GM12878 (cell line): ENCODE data around the gene TOMM5. TPM values are rescaled to one million over a fixed set of nuclear protein-coding genes. Genes with fewer than 3 reads are reported as not detected.

Source experiments
- ATAC-seq: fragments of 200-7000 bp; cut with Tn5 transposase; 3 replicates; pipeline ENCODE4 v1.9.1; 2020; ENCODE audit warnings: mild to moderate bottlenecking, moderate library complexity
- BruUV-seq: library from RNA; stranded (reverse); fragments of 400-500 nt; replicated peaks from 2 replicates; lab custom pipeline; 2021; lab: Mats Ljungman, UMichigan
- CTCF ChIA-PET: fragments of 300-600 bp; sonication (Branson Sonifier 250); formaldehyde crosslinking; extraction: SDS; loops from one replicate; lab custom pipeline; 2021; ENCODE audit warnings: inconsistent platforms; lab: Yijun Ruan, JAX
- POLR2A ChIA-PET: fragments of 350-600 bp; formaldehyde crosslinking; extraction: SDS; loops from one replicate; lab custom pipeline; 2021; ENCODE audit warnings: inconsistent platforms; lab: Charles Lee
- RAD21 ChIA-PET: fragments of 300-600 bp; sonication (Branson Sonifier 250); formaldehyde crosslinking; loops from one replicate; lab custom pipeline; 2023; ENCODE audit warnings: antibody characterized with exemption; ENCODE audit not compliant: unreplicated experiment; lab: Charles Lee
- SMC1A ChIA-PET: fragments of 300-600 bp; sonication (Branson Sonifier 250); formaldehyde crosslinking; loops from one replicate; lab custom pipeline; 2023; ENCODE audit not compliant: unreplicated experiment, uncharacterized antibody; lab: Charles Lee
- DNase-seq: peaks from one replicate; pipeline ENCODE4 v3.0.0-alpha.2; 2011; ENCODE audit warnings: low read depth, low spot score
- FAIRE-seq: peaks from 3 replicates; lab custom pipeline; 2011; peaks lifted over from hg19 to GRCh38; lab: Jason Lieb, UNC
- H2AFZ ChIP-seq: 2 replicates; pipeline ENCODE4 v1.6.0; 2011; ENCODE audit warnings: low read depth, low read length, control low read depth; ENCODE audit not compliant: control insufficient read depth
- H3K27ac ChIP-seq: 2 replicates; pipeline ENCODE4 v1.5.1; 2011; ENCODE audit warnings: control low read depth; ENCODE audit not compliant: control insufficient read depth, insufficient read depth
- H3K27me3 ChIP-seq, 2 experiments: replicated peaks in 1 of 2; 2 replicates each; pipeline versions ENCODE4 v1.6.0 to v1.6.1; 2011; ENCODE audit warnings: low read length in 1 of 2; ENCODE audit not compliant: control insufficient read depth in 2 of 2, insufficient read depth in 2 of 2
- H3K36me3 ChIP-seq, 2 experiments: 2 replicates each; pipeline ENCODE4 v1.5.1; 2011; ENCODE audit warnings: low read length in 1 of 2; ENCODE audit not compliant: control insufficient read depth in 2 of 2, insufficient read depth in 2 of 2
- H3K4me1 ChIP-seq: 2 replicates; pipeline ENCODE4 v1.6.1; 2011; ENCODE audit warnings: mild to moderate bottlenecking, low read length, moderate library complexity, mixed read lengths; ENCODE audit not compliant: control insufficient read depth, insufficient read depth
- H3K4me2 ChIP-seq: 2 replicates; pipeline ENCODE4 v1.6.0; 2011; ENCODE audit warnings: control low read depth; ENCODE audit not compliant: control insufficient read depth, insufficient read depth
- H3K4me3 ChIP-seq: fragments of 200-600 bp; sonication (generic); 2 replicates; pipeline ENCODE4 v1.5.1; 2016
- H3K79me2 ChIP-seq: 2 replicates; pipeline ENCODE4 v1.6.0; 2011; ENCODE audit warnings: low read length; ENCODE audit not compliant: control insufficient read depth, insufficient read depth
- H3K9ac ChIP-seq: 2 replicates; pipeline ENCODE4 v1.8.0; 2011; ENCODE audit warnings: low read length, control low read depth, mixed read lengths; ENCODE audit not compliant: control insufficient read depth, insufficient read depth
- H3K9me3 ChIP-seq: replicated peaks from 3 replicates; pipeline ENCODE4 v1.5.1; 2011; ENCODE audit warnings: mild to moderate bottlenecking, low read length; ENCODE audit not compliant: control insufficient read depth, insufficient read depth
- H4K20me1 ChIP-seq: 2 replicates; pipeline ENCODE4 v1.6.0; 2011; ENCODE audit not compliant: control insufficient read depth, insufficient read depth
- CBFB ChIP-seq: IDR thresholded peaks from 2 replicates; pipeline ENCODE4 v1.6.1; 2016; ENCODE audit warnings: antibody characterized with exemption, low read depth
- CBX5 ChIP-seq: sonication (generic); IDR thresholded peaks from 2 replicates; pipeline ENCODE4 v1.6.1; 2016; ENCODE audit warnings: low read depth, moderate library complexity, mild to moderate bottlenecking, inconsistent platforms
- DPF2 ChIP-seq: fragments of 450-650 bp; IDR thresholded peaks from 2 replicates; pipeline ENCODE4 v1.6.1; 2017; ENCODE audit warnings: mild to moderate bottlenecking
- EED ChIP-seq: sonication (generic); IDR thresholded peaks from 2 replicates; pipeline ENCODE4 v1.6.1; 2016; ENCODE audit warnings: antibody characterized with exemption, low read depth
- FOXM1 ChIP-seq: IDR thresholded peaks from 2 replicates; pipeline ENCODE4 v1.6.1; 2012; ENCODE audit warnings: low read depth, mild to moderate bottlenecking, inconsistent platforms, low read length, moderate library complexity
- GATAD2B ChIP-seq: fragments of 450-650 bp; conservative IDR thresholded peaks from 2 replicates; pipeline ENCODE4 v1.6.1; 2017; ENCODE audit warnings: low read depth, mild to moderate bottlenecking, moderate library complexity
- HCFC1 ChIP-seq: fragments of 150-350 bp; IDR thresholded peaks from 2 replicates; pipeline ENCODE4 v1.6.1; 2014; ENCODE audit warnings: low read length
- HDAC6 ChIP-seq: fragments of 200-600 bp; sonication (generic); IDR thresholded peaks from one replicate; pipeline ENCODE4 v1.8.0; 2017; ENCODE audit warnings: antibody characterized with exemption; ENCODE audit not compliant: unreplicated experiment
- JUND ChIP-seq: IDR thresholded peaks from 2 replicates; pipeline ENCODE4 v1.6.1; 2012; ENCODE audit warnings: low read depth, mild to moderate bottlenecking, low read length, improper control_type of control experiment, moderate library complexity
- NFIC ChIP-seq: IDR thresholded peaks from 2 replicates; pipeline ENCODE4 v1.6.1; 2012; ENCODE audit warnings: low read depth, mild to moderate bottlenecking, inconsistent platforms, low read length, moderate library complexity
- NFXL1 ChIP-seq: fragments of 450-650 bp; IDR thresholded peaks from 2 replicates; pipeline ENCODE4 v1.6.1; 2017; ENCODE audit warnings: antibody characterized with exemption, mild to moderate bottlenecking, borderline replicate concordance
- RCOR1 ChIP-seq: conservative IDR thresholded peaks from 2 replicates; pipeline ENCODE4 v1.6.1; 2012; ENCODE audit warnings: low read depth, low read length, improper control_type of control experiment
- RUNX3 ChIP-seq: IDR thresholded peaks from 2 replicates; pipeline ENCODE4 v1.6.1; 2012; ENCODE audit warnings: low read length, inconsistent platforms
- SP1 ChIP-seq: IDR thresholded peaks from one replicate; pipeline ENCODE4 v1.6.1; 2011; ENCODE audit warnings: low read depth, low read length
- SREBF1 ChIP-seq: IDR thresholded peaks from 2 replicates; pipeline ENCODE4 v1.6.1; 2012; ENCODE audit warnings: mild to moderate bottlenecking, low read length
- STAT1 ChIP-seq: fragments of 450-650 bp; conservative IDR thresholded peaks from 2 replicates; pipeline ENCODE4 v1.6.1; 2014; ENCODE audit warnings: antibody characterized with exemption, mild to moderate bottlenecking
- ZBTB11 ChIP-seq: fragments of 450-650 bp; formaldehyde crosslinking; IDR thresholded peaks from 2 replicates; pipeline ENCODE4 v1.5.0; 2022; ENCODE audit warnings: mild to moderate bottlenecking, missing genetic modification characterization
- ZNF592 ChIP-seq: fragments of 450-650 bp; IDR thresholded peaks from 2 replicates; pipeline ENCODE4 v1.6.1; 2017; ENCODE audit warnings: mild to moderate bottlenecking, moderate library complexity
- ZSCAN29 ChIP-seq: fragments of 450-650 bp; IDR thresholded peaks from 2 replicates; pipeline ENCODE4 v1.6.1; 2017; ENCODE audit warnings: mild to moderate bottlenecking, moderate library complexity
- WGBS: methylation state at CpG from one replicate; pipeline ENCODE4 v1.1.6; 2016; ENCODE audit warnings: low lambda C conversion rate; ENCODE audit not compliant: insufficient replicate concordance, insufficient coverage; ENCODE audit errors: missing lambda C conversion rate; 5-methylcytosine and 5-hydroxymethylcytosine counted together
- in situ Hi-C: fragments of 300-500 bp; cut with MboI; formaldehyde crosslinking; loops from 9 replicates; pipeline ENCODE4 v1.14.3; 2018; ENCODE audit warnings: mixed read lengths
- intact Hi-C: fragments of 100-400 bp; cut with micrococcal nuclease; formaldehyde crosslinking; loops from one replicate; pipeline ENCODE4 v1.14.2; 2022; ENCODE audit not compliant: unreplicated experiment
- polyA plus RNA-seq, 11 experiments: library from polyadenylated mRNA; depleted of rRNA in 4 of 11; unstranded in 6 of 11; stranded (reverse) in 5 of 11; fragments of >200 nt; fragmentation: Nextera tagmentation in 4 of 11; fragmentation: Illumina TruSeq in 1 of 11; extraction: Ambion mirVana in 4 of 11; extraction: Trizol in 1 of 11; gene quantifications; 1 replicate in 1 of 11; 2 replicates in 10 of 11; pipeline versions ENCODE4 v1.2.1 to v1.2.3, GENCODE V29; 2011 to 2016; ENCODE audit warnings: inconsistent platforms in 2 of 11, missing spikeins in 2 of 11, low read depth in 1 of 11
- total RNA-seq, 4 experiments: library from RNA; depleted of rRNA in 3 of 4; stranded (reverse); fragments of >200 nt in 3 of 4; fragmentation: Illumina TruSeq in 1 of 4; extraction: Trizol in 1 of 4; gene quantifications; 2 replicates each; pipeline versions ENCODE4 v1.2.1 to v1.2.3, GENCODE V29; 2013 to 2021

The TOMM5 gene
- total and polyA plus RNA-seq, 10 of the 15 experiments (the other 5 are each of a cell fraction or from before 2014, with no cell fraction given), result 152 to 1,143 (median 351) TPM

DNA sequence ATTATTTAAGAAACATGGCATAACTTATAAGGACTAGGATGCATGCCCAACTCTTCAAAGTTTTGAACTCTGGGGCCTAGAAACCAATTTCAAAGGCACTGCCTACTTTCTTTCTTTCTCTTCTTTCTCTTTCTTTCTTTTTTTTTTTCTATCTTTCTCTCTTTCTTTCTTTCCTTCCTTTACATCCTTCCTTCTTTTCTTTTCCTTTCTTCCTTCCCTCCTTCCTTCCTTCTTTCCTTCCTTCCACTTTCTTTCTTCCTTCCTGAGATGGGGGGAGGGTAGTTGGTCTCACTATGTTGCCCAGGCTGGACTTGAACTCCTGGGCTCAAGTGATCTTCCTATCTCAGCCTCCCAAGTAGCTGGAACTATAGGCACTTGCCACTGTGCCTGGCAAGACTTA, 15.9 kb upstream of the TOMM5 start (continued):
- TF ChIP-seq RCOR1 (no peak), RUNX3 (no peak), STAT1 (no peak), ZNF592 (no peak), HCFC1 (no peak), JUND (no peak), FOXM1 (no peak), CBX5 (no peak), NFIC (no peak)

- POLR2A ChIA-PET, result no interaction called here
- Histone ChIP-seq H4K20me1 (no peaks in the 10 kb centered on the region), H3K27me3 (peaks cover 4 to 5% of the 10 kb centered on the region in 2 experiments; a peak in 3 of 4 replicates), H2AFZ (no peak overlapping the region), H3K79me2 (no peaks in the 10 kb centered on the region), H3K4me3 (no peak overlapping the region), H3K4me2 (no peak overlapping the region), H3K4me1 (no peaks in the 10 kb centered on the region), H3K9me3 (no peaks in the 10 kb centered on the region), H3K9ac (no peak overlapping the region), H3K27ac (no peak overlapping the region), H3K36me3 (no peaks in the 10 kb centered on the region)
- ATAC-seq (no peak), DNase-seq (no peak), FAIRE-seq (no peak)
- in situ Hi-C loops (no loop called here), intact Hi-C loops (no loop called here)
- CTCF ChIA-PET, result no interaction called here
- RAD21 ChIA-PET, result no interaction called here
- 43% methylated on average over 1 of the region's 1 CpG for WGBS
- SMC1A ChIA-PET, result no interaction called here
- BruUV-seq, result no TSS peak
- no peak for TF ChIP-seq HDAC6
- no peak for TF ChIP-seq DPF2
- no peak for TF ChIP-seq CBFB
- no peak for TF ChIP-seq SREBF1
- no peak for TF ChIP-seq EED
- TF ChIP-seq SP1, result no peak
- no peak for TF ChIP-seq ZSCAN29
- TF ChIP-seq GATAD2B, result no peak
- no peak for TF ChIP-seq ZBTB11
- TF ChIP-seq NFXL1, result no peak
Measured at GRCh38 chr9:37604296-37604695, 11.9 kb upstream of the TOMM5 start.
